Measurements from ENCODE around the gene RHAG. TPM values are rescaled to one million over a fixed set of nuclear protein-coding genes. Genes with fewer than 3 reads are reported as not detected.
"Not testable (repeated sequence)": the region's sequence is repeated elsewhere in the genome, so short reads cannot be mapped to it uniquely, and the experiment has no call there.

RHAG gene
- total RNA-seq: not detected in 2 replicates

DNA sequence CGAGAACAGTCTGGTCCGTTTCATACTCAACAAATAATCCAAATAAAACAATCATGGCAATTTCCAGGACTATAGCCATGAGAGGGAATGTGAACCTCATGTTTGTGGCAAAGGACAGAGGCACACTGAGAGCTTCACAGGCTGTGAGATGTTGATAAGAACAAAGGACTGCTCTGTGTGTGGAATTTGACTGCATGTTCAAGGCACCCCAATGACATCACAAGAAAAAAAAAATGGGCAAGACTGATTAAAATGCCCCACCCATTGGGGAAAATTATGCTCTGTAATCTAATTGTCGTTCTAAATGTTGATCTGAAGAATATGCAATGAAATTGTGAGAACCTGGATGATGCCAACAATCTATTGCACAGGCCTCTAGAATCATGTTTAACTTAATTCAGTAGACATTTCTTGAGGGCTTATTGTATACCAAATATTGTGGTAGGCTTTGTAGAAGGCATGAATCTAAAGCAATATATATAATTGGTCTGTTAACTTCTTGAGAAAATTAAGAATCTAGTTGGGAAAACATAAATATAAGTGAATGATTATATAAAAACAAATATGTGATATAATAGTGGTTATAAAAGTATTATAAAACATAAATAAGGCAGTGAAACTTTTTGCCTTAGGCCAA, at the start of gene RHAG:
TSS of gene RHAG (minus strand) at position 127 of the 637 bp plus-strand sequence. CDS start at position 100, 27 bp downstream.
- no peak for DNase-seq (ENCODE audit: low spot score)
- Mint-ChIP-seq H3K36me3 (ENCODE audit: low read depth) (no peaks in the 10 kb centered on the region), H3K9me3 (no peaks in the 10 kb centered on the region), H3K4me1 (ENCODE audit: low read depth) (no peaks in the 10 kb centered on the region), H3K27me3 (ENCODE audit: low read depth) (no peaks in the 10 kb centered on the region), H3K4me3 (ENCODE audit: low read depth) (no peak within 1 kb of the TSS), H3K27ac (no peak within 1 kb of the TSS)
- intact Hi-C loops (cut with micrococcal nuclease): no loop called here

DNA sequence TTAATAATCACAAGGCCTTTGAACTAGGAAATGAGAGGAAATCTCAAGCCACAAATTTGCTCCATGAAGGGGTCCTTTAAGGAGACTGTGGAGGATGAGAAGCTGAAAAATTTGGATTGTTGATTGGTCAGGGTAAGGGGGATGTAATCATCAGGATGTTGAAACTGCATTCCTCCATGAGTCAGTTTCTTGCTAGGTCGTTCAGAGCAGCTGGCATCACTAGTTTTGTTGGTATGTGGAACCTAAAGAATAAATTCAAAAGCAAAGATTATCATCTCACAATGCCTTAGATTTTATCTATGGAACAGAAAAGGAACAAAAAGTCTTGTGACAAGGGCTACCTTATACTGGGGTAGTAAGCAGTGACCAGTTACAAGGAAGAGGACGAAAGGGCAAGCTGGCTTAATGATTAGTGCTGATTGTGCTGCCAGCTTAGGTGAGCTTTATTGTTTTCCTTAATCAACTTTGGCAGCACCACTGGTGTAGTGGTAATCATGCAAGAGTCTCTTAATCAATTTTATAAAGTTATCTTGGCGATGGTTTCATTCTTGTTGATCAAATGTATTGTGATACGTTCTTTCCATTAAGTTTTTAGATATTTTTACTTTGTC, 40.1 kb upstream of the RHAG start:
- intact Hi-C loops (cut with micrococcal nuclease): no loop called here

DNA sequence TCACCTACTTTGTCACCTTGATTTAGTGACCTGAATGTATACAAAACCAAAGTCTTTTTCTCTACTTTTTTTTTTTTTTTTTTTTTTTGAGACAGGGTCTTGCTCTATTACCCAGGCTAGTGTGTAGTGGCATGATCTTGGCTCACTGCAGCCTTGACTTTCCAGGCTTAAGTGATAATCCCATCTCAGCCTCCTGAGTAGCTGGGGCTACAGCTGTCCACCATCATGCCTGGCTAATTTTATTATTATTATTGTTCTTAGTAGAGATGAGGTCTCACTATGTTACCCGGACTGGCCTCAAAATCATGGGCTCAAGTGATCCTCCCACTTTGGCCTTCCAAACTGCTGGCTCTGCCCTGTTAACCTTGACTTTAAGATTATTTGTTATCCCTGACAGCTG, 39.2 kb upstream of the RHAG start:
- Mint-ChIP-seq H3K4me1 (ENCODE audit: low read depth) (no peaks in the 10 kb centered on the region), H3K27me3 (ENCODE audit: low read depth) (no peaks in the 10 kb centered on the region), H3K27ac (no peak overlapping the region), H3K9me3 (no peaks in the 10 kb centered on the region), H3K4me3 (ENCODE audit: low read depth) (no peak overlapping the region), H3K36me3 (ENCODE audit: low read depth) (no peaks in the 10 kb centered on the region)
- DNase-seq (ENCODE audit: low spot score): no peak
- intact Hi-C loops (cut with micrococcal nuclease): no loop called here

More for the DNA sequence above, 40.1 kb upstream of the RHAG start:
- H3K36me3 Mint-ChIP-seq (ENCODE audit: low read depth): no peaks in the 10 kb centered on the region
- H3K4me3 Mint-ChIP-seq (ENCODE audit: low read depth): no peak overlapping the region
- H3K4me1 Mint-ChIP-seq (ENCODE audit: low read depth): no peaks in the 10 kb centered on the region
- H3K27ac Mint-ChIP-seq: no peak overlapping the region
- H3K9me3 Mint-ChIP-seq: no peaks in the 10 kb centered on the region
- DNase-seq (ENCODE audit: low spot score): no peak
- no peaks in the 10 kb centered on the region for H3K27me3 Mint-ChIP-seq (ENCODE audit: low read depth)

DNA sequence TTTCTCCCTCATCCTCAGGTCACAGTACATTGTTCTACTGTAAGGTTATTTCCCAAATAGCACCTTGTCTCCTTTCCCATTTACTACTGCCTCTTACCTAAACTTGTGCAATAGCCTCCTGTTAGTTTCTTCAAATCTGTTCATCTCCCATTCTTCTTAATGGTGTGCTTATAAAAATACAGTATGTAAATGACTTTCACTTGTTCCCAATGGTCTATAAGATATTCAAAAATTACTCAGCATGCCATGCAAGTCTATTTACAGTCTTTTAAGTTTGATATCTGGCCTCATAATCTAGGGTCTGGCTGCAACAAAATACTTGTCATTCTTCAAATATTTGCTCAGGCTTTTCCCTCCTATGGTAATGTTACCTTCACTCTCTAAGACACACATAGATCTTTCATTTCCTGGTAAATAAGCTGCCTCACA, 31.5 kb upstream of the RHAG start:
- Mint-ChIP-seq H3K27ac (no peak overlapping the region), H3K4me3 (ENCODE audit: low read depth) (no peak overlapping the region), H3K4me1 (ENCODE audit: low read depth) (no peaks in the 10 kb centered on the region), H3K36me3 (ENCODE audit: low read depth) (no peaks in the 10 kb centered on the region), H3K9me3 (no peaks in the 10 kb centered on the region), H3K27me3 (ENCODE audit: low read depth) (no peaks in the 10 kb centered on the region)
- DNase-seq (ENCODE audit: low spot score): no peak
- intact Hi-C loops (cut with micrococcal nuclease): no loop called here

DNA sequence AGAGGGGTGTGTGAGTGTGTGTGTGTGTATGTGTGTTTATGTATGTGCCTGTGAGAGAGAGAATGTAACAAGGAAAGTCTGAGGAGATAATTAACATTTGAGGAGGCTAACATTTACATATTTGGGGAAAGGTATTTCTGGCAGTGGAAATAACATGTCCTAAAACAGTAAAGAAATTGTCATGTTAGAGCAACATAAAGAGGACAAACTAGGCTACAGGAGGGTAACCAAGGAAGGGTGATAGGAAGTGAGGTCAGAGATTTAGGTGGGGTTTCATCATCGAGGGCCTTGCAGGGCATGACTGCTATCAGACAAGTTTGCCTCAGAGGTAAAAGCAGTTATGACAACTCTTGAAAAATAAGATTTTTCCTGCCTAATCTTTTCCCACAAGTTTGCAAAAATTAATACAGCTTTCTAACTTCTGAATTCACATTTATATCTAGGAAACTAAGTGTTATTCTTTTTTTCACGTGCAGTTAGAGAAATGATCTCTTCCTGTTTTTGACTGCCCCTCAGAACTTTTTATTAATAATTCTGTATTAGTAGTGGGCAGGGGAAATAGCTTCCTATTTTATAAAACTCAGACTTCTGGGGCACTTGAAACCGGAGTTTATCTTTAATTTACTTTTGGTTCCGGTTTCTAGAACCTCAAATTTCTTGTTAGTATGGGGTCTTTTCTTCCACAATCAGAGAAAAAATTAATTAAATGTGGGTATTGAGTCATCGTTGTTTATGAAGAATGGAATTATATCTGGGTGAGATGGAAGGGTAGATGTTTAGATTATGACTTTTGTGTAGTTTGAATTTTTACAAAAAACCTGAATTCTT, 30.5 kb upstream of the RHAG start:
- H3K27me3 Mint-ChIP-seq (ENCODE audit: low read depth): no peaks in the 10 kb centered on the region
- H3K27ac Mint-ChIP-seq: no peak overlapping the region
- H3K4me1 Mint-ChIP-seq (ENCODE audit: low read depth): no peaks in the 10 kb centered on the region
- no peaks in the 10 kb centered on the region for H3K9me3 Mint-ChIP-seq
- intact Hi-C loops (cut with micrococcal nuclease): no loop called here
- H3K36me3 Mint-ChIP-seq (ENCODE audit: low read depth): no peaks in the 10 kb centered on the region
- no peak for DNase-seq (ENCODE audit: low spot score)
- H3K4me3 Mint-ChIP-seq (ENCODE audit: low read depth): no peak overlapping the region

DNA sequence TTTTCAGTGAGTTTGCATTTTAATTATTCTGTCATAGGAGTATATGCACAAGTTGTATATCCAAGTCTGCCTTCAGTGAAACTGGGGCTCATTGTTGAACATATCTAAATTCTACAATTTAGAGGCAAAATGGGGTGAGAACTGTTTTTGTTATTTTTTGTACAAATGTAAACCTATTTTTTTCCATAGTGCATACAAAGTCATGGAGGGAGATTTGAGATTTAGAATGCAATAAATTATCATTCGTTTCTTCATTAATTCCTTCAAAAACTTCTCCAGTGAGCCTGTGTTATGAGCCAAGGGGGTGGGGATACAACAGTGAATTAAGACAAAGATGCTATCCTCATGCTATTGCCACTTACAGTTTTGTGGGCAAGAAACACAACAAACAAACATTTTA, 29.8 kb upstream of the RHAG start:
- Mint-ChIP-seq H3K27me3 (ENCODE audit: low read depth) (no peaks in the 10 kb centered on the region), H3K27ac (no peak overlapping the region), H3K4me3 (ENCODE audit: low read depth) (no peak overlapping the region), H3K36me3 (ENCODE audit: low read depth) (no peaks in the 10 kb centered on the region), H3K4me1 (ENCODE audit: low read depth) (no peaks in the 10 kb centered on the region), H3K9me3 (no peaks in the 10 kb centered on the region)
- intact Hi-C loops (cut with micrococcal nuclease): no loop called here
- DNase-seq (ENCODE audit: low spot score): no peak

DNA sequence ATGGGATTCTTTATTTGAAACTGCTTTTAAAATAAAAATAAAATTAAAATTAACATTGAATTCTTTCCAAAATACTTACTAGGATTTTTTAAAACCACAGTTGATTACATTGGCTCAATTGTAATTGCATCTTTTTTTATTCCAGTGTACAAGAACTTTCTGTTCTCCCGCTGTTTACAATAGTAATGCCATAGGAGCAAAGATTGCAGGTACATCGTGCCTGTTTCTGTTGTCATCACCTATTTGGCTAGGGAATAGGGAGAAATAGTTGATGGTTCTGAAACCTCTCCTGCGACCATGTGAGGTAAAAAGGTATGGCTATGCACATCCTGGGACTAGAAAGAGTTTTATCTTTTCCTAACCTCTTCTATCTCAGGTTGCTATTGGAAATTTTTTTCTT, 28.2 kb upstream of the RHAG start:
- intact Hi-C loops (cut with micrococcal nuclease): no loop called here
- H3K36me3 Mint-ChIP-seq (ENCODE audit: low read depth): no peaks in the 10 kb centered on the region
- DNase-seq (ENCODE audit: low spot score): no peak
- no peaks in the 10 kb centered on the region for H3K27me3 Mint-ChIP-seq (ENCODE audit: low read depth)
- H3K4me3 Mint-ChIP-seq (ENCODE audit: low read depth): no peak overlapping the region
- H3K27ac Mint-ChIP-seq: no peak overlapping the region
- H3K4me1 Mint-ChIP-seq (ENCODE audit: low read depth): no peaks in the 10 kb centered on the region
- H3K9me3 Mint-ChIP-seq: no peaks in the 10 kb centered on the region

DNA sequence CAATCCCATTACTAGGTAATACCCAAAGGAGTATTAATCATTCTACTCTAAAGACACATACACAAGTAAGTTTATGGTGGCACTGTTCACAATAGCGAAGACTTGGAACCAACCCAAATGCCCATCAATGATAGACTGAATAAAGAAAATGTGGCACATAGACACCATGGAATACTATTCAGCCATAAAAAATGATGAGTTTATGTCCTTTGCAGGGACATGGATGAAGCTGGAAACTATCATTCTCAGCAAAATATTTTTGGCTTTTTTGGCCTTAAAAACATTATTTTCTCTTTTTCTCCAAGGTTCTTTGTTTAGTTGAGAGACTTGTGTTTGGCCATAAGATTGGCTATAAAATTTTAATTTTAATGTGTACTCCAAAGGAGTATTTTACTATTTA, 27.4 kb upstream of the RHAG start:
- H3K9me3 Mint-ChIP-seq; H3K36me3 Mint-ChIP-seq (ENCODE audit: low read depth); H3K4me1 Mint-ChIP-seq (ENCODE audit: low read depth); H3K27me3 Mint-ChIP-seq (ENCODE audit: low read depth); H3K27ac Mint-ChIP-seq; DNase-seq (ENCODE audit: low spot score); H3K4me3 Mint-ChIP-seq (ENCODE audit: low read depth); intact Hi-C loops (cut with micrococcal nuclease): not testable (repeated sequence)

DNA sequence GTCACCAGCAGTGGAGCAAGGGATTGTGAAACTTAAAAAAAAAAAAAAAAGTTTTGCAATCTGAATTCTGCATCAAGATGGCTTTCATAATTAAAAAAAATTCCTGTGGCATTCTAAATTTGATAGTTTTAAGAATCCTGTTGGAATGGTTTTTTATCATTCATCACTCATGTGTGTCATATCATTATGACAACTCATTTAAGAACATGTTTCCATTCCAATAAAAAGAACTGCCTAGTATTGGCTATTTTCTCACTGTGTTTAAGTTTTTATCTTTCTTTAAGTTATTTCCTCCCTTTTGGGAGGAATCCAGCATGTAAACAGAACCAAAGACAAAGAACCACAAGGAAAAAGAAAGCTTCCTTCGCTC, 26.2 kb upstream of the RHAG start:
- Mint-ChIP-seq H3K36me3 (ENCODE audit: low read depth) (no peaks in the 10 kb centered on the region), H3K27me3 (ENCODE audit: low read depth) (no peaks in the 10 kb centered on the region)
- intact Hi-C loops (cut with micrococcal nuclease): no loop called here

DNA sequence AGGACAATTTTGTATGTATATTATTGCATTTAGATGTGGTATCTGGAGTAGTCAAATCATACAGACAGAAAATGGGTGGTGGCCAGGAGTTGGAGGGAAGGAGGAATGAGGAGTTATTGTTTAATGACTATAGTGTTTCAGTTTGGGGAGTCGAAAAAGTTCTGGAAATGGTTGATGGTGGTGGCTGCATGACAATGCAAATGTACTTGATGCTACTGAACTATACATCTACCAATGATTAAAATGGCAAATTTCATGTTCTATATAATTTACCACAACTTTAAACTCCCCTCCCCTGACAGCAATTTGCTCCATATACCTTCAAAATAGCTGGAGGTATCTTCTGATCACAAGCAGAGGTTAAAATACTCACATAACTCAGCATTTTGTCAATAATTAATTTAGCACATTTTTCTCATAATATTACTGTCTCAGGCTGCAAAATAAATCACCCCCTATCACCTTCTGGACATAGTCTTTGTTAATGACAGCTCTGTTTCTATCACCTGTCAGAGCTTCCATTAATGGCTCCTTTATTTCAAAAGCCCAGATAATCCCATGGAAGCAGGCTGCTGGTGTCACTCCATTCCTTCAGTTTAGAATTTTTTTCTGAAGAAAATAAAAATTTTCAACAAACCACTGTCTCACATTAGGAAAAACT, 25.7 kb upstream of the RHAG start:
- Mint-ChIP-seq H3K4me1 (ENCODE audit: low read depth) (no peaks in the 10 kb centered on the region), H3K27me3 (ENCODE audit: low read depth) (no peaks in the 10 kb centered on the region), H3K27ac (no peak overlapping the region), H3K9me3 (no peaks in the 10 kb centered on the region), H3K36me3 (ENCODE audit: low read depth) (no peaks in the 10 kb centered on the region), H3K4me3 (ENCODE audit: low read depth) (no peak overlapping the region)
- intact Hi-C loops (cut with micrococcal nuclease): no loop called here
- no peak for DNase-seq (ENCODE audit: low spot score)

More for the DNA sequence above, 26.2 kb upstream of the RHAG start:
- Mint-ChIP-seq H3K4me3 (ENCODE audit: low read depth) (no peak overlapping the region), H3K4me1 (ENCODE audit: low read depth) (no peaks in the 10 kb centered on the region), H3K27ac (no peak overlapping the region), H3K9me3 (no peaks in the 10 kb centered on the region)
- DNase-seq (ENCODE audit: low spot score): no peak

DNA sequence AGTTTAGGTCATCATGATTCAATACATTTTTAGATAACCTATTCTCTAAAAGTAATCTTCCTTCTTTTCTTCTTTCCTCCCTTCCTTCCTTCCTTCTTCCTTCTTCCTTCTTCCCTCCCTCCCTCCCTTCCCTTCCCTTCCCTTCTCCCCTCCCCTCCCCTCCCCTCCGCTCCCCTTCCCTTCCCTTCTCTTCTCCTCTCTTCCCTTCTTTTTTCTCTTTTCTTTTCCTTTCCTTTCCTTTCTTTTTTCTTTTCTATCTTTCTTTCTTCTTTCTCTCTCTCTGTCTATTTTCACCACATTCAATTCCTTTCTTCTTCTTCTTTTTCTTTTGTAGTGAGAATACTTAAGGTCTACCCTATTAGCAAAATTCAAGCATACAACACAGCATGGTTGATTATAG, 17.3 kb upstream of the RHAG start:
- Mint-ChIP-seq H3K4me3 (ENCODE audit: low read depth) (no peak overlapping the region), H3K27ac (no peak overlapping the region), H3K9me3 (no peaks in the 10 kb centered on the region), H3K36me3 (ENCODE audit: low read depth) (no peaks in the 10 kb centered on the region), H3K27me3 (ENCODE audit: low read depth) (no peaks in the 10 kb centered on the region), H3K4me1 (ENCODE audit: low read depth) (no peaks in the 10 kb centered on the region)
- intact Hi-C loops (cut with micrococcal nuclease): no loop called here
- DNase-seq (ENCODE audit: low spot score): no peak

DNA sequence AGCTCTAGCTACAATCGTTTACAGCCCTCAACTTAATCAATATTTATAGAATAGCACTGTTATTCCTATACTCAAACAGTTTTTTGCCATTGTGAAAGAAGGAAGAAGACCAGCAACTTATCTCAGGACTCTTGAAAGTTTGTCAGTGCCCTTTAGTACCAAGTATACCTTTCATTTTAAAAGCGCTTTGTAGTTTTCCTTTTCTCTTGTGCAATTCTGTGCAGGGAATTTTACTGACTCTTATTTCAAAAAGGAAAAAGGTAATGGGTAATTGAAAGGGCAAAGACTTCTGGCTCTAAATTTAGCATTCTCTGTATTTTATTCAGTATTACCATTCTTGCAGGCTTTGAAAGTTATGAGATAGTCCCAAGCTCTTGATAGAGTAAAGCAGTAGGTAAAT, 16.8 kb upstream of the RHAG start:
- H3K9me3 Mint-ChIP-seq: no peaks in the 10 kb centered on the region
- H3K4me3 Mint-ChIP-seq (ENCODE audit: low read depth): no peak overlapping the region
- intact Hi-C loops (cut with micrococcal nuclease): no loop called here
- no peak for DNase-seq (ENCODE audit: low spot score)
- H3K27me3 Mint-ChIP-seq (ENCODE audit: low read depth): no peaks in the 10 kb centered on the region
- no peak overlapping the region for H3K27ac Mint-ChIP-seq
- H3K36me3 Mint-ChIP-seq (ENCODE audit: low read depth): no peaks in the 10 kb centered on the region
- no peaks in the 10 kb centered on the region for H3K4me1 Mint-ChIP-seq (ENCODE audit: low read depth)

DNA sequence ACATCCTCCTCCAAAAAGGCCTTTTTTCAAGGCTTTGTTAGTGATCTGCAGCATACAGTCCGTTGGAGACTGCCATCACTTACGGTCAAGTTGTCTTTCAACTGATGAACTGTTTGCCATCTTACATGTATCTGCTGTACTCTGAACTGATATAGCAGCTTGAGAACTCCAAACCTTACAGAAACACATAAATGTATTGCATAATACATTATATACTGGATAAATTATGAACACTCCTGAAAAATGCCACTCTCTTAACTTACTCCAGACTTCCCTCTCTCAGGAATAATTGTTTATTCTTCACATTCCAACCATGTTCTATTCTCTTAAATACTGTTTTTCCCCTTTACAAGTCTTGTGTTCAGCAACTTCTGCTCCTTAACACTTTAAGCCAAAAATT, 14.6 kb upstream of the RHAG start:
- intact Hi-C loops (cut with micrococcal nuclease): no loop called here
- no peaks in the 10 kb centered on the region for H3K4me1 Mint-ChIP-seq (ENCODE audit: low read depth)
- H3K4me3 Mint-ChIP-seq (ENCODE audit: low read depth): no peak overlapping the region
- no peaks in the 10 kb centered on the region for H3K36me3 Mint-ChIP-seq (ENCODE audit: low read depth)
- H3K27me3 Mint-ChIP-seq (ENCODE audit: low read depth): no peaks in the 10 kb centered on the region
- DNase-seq (ENCODE audit: low spot score): no peak
- no peak overlapping the region for H3K27ac Mint-ChIP-seq
- H3K9me3 Mint-ChIP-seq: no peaks in the 10 kb centered on the region

All from activated T-helper 2 cell treated with anti-CD3 and anti-CD28 coated beads, Interferon-gamma antibody, Interleukin-2, Interleukin-4, amounts not matched to agents 10 μg/mL and 5 μg/mL and 100 μg/mL, durations not matched to agents 14 hours and 24 hours and 36 hours (primary cell).